ENCODE measurements around the gene ACER1. TPM values are rescaled to one million over a fixed set of nuclear protein-coding genes. Genes with fewer than 3 reads are reported as not detected.

The ACER1 gene
- total and polyA plus RNA-seq, 4 donors = 0.07 TPM; not detected in 3

DNA sequence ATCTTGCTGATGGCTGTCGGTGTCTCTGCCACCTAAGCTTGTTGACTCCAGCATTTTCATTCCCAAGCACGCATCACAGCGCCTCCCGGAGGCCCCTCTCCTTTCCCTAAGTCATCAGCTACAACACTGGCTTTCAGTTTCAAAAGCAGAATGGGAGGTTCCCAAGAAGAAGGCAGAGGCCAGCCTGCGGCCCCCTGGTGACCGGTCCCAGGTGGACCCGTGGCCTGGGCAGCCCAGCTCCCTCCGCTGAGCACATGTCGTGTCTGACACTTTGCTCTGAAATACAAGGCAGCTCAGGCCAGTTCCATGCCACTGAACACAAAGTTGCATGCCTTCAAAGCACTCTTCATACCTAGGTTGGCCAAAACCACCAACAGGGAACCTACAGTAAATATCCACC lies 62.2 kb downstream of the ACER1 start:
- Histone ChIP-seq H3K9me3 (ENCODE audit: control insufficient read depth in 4 of 4, low read length in 3 of 4) (no peaks in the 10 kb centered on the region), H3K9ac (ENCODE audit: low read depth in 1 of 2, low read length in 2 of 2) (peak overlapping the region; percentile 48 to 57), H3K36me3 (ENCODE audit: control insufficient read depth in 4 of 4, insufficient read depth in 3 of 4, low read depth in 1 of 4, low read length in 3 of 4) (peaks cover 0 to 6% (median 2%) of the 10 kb centered on the region in 4 donors), H3K4me1 (ENCODE audit: control insufficient read depth in 4 of 4, insufficient read depth in 4 of 4, low read length in 3 of 4) (peaks cover 54 to 88% (median 78%) of the 10 kb centered on the region in 4 donors), H3K27ac (ENCODE audit: low read depth in 1 of 2, low read length in 2 of 2) (peak overlapping the region; percentile 94 to 96), H3K27me3 (ENCODE audit: control insufficient read depth in 4 of 4, insufficient read depth in 4 of 4, low read length in 3 of 4) (no peaks in the 10 kb centered on the region), H3K4me3 (ENCODE audit: low read depth in 1 of 3, low read length in 3 of 3) (peak overlapping the region; percentile 10 to 59 (median 47))
- DNase-seq (ENCODE audit: low spot score) = no peak
- WGBS = 34% methylated on average over 9 of the region's 9 CpGs
- TF ChIP-seq, protein P1, sequence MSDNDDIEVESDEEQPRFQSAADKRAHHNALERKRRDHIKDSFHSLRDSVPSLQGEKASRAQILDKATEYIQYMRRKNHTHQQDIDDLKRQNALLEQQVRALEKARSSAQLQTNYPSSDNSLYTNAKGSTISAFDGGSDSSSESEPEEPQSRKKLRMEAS (IDR thresholded peaks at IDR 0.05) = no peak
- TF ChIP-seq GABPA (IDR thresholded peaks at IDR 0.05 in 1 of 2, conservative IDR thresholded peaks at IDR 0.05 in 1 of 2) (no peak), SP1 (IDR thresholded peaks at IDR 0.05) (no peak), JUND (IDR thresholded peaks at IDR 0.05) (no peak), YY1 (IDR thresholded peaks at IDR 0.05) (no peak), HNF4G (IDR thresholded peaks at IDR 0.05) (no peak), EGR1 (IDR thresholded peaks at IDR 0.05; ENCODE audit: low read depth in 2 of 2) (no peak), TAF1 (conservative IDR thresholded peaks at IDR 0.05) (no peak), RAD21 (IDR thresholded peaks at IDR 0.05) (no peak), FOXA1 (IDR thresholded peaks at IDR 0.05) (no peak)
- TF ChIP-seq, protein P2, sequence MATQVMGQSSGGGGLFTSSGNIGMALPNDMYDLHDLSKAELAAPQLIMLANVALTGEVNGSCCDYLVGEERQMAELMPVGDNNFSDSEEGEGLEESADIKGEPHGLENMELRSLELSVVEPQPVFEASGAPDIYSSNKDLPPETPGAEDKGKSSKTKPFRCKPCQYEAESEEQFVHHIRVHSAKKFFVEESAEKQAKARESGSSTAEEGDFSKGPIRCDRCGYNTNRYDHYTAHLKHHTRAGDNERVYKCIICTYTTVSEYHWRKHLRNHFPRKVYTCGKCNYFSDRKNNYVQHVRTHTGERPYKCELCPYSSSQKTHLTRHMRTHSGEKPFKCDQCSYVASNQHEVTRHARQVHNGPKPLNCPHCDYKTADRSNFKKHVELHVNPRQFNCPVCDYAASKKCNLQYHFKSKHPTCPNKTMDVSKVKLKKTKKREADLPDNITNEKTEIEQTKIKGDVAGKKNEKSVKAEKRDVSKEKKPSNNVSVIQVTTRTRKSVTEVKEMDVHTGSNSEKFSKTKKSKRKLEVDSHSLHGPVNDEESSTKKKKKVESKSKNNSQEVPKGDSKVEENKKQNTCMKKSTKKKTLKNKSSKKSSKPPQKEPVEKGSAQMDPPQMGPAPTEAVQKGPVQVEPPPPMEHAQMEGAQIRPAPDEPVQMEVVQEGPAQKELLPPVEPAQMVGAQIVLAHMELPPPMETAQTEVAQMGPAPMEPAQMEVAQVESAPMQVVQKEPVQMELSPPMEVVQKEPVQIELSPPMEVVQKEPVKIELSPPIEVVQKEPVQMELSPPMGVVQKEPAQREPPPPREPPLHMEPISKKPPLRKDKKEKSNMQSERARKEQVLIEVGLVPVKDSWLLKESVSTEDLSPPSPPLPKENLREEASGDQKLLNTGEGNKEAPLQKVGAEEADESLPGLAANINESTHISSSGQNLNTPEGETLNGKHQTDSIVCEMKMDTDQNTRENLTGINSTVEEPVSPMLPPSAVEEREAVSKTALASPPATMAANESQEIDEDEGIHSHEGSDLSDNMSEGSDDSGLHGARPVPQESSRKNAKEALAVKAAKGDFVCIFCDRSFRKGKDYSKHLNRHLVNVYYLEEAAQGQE (IDR thresholded peaks at IDR 0.05) = no peak
- TF ChIP-seq, protein P3, sequence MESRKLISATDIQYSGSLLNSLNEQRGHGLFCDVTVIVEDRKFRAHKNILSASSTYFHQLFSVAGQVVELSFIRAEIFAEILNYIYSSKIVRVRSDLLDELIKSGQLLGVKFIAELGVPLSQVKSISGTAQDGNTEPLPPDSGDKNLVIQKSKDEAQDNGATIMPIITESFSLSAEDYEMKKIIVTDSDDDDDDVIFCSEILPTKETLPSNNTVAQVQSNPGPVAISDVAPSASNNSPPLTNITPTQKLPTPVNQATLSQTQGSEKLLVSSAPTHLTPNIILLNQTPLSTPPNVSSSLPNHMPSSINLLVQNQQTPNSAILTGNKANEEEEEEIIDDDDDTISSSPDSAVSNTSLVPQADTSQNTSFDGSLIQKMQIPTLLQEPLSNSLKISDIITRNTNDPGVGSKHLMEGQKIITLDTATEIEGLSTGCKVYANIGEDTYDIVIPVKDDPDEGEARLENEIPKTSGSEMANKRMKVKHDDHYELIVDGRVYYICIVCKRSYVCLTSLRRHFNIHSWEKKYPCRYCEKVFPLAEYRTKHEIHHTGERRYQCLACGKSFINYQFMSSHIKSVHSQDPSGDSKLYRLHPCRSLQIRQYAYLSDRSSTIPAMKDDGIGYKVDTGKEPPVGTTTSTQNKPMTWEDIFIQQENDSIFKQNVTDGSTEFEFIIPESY (IDR thresholded peaks at IDR 0.05) = no peak
- TF ChIP-seq, protein P4, sequence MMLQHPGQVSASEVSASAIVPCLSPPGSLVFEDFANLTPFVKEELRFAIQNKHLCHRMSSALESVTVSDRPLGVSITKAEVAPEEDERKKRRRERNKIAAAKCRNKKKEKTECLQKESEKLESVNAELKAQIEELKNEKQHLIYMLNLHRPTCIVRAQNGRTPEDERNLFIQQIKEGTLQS (IDR thresholded peaks at IDR 0.05) = no peak

DNA sequence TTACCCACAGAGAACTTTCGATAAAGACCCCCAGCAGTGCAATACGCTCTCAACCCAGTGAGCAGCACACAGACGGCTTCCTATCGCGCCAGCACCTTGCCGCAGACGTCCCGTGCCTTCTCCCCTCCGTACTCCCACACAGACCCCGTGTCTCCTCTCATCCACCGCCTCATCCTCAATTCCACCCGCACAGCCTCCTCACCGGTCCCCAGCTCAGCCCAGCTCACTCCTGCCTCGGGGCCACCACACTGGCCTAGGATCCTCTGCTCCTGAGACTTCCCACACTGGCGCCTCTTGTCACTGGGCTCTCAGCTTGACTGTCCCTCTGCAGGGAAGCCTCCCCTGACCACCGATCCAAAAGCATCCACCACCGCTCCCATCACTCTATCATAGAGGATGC lies 62.6 kb downstream of the ACER1 start:
- H3K36me3 ChIP-seq (ENCODE audit: control insufficient read depth in 4 of 4, insufficient read depth in 3 of 4, low read depth in 1 of 4, low read length in 3 of 4) = peaks cover 0 to 8% (median 2%) of the 10 kb centered on the region in 4 donors
- no peaks in the 10 kb centered on the region for H3K27me3 ChIP-seq (ENCODE audit: control insufficient read depth in 4 of 4, insufficient read depth in 4 of 4, low read length in 3 of 4)
- H3K9me3 ChIP-seq (ENCODE audit: control insufficient read depth in 4 of 4, low read length in 3 of 4) = no peaks in the 10 kb centered on the region
- no peak for DNase-seq (ENCODE audit: low spot score)
- H3K4me1 ChIP-seq (ENCODE audit: control insufficient read depth in 4 of 4, insufficient read depth in 4 of 4, low read length in 3 of 4) = peaks cover 51 to 84% (median 74%) of the 10 kb centered on the region in 4 donors
- H3K4me3 ChIP-seq (ENCODE audit: low read depth in 1 of 3, low read length in 3 of 3) = peak overlapping the region; percentile 10 to 59 (median 47)
- H3K27ac ChIP-seq (ENCODE audit: low read depth in 1 of 2, low read length in 2 of 2) = peak overlapping the region; percentile 94 to 96
- H3K9ac ChIP-seq (ENCODE audit: low read depth in 1 of 2, low read length in 2 of 2) = peak overlapping the region; percentile 48 to 57
- 92% methylated on average over 17 of the region's 17 CpGs for WGBS
- TF ChIP-seq SP1 (IDR thresholded peaks at IDR 0.05) = no peak
- no peak for TF ChIP-seq TAF1 (conservative IDR thresholded peaks at IDR 0.05)
- no peak for TF ChIP-seq HNF4G (IDR thresholded peaks at IDR 0.05)
- TF ChIP-seq, protein P1 (IDR thresholded peaks at IDR 0.05) = no peak
- no peak for TF ChIP-seq EGR1 (IDR thresholded peaks at IDR 0.05; ENCODE audit: low read depth in 2 of 2)
- no peak for TF ChIP-seq JUND (IDR thresholded peaks at IDR 0.05)
- TF ChIP-seq, protein P3 (IDR thresholded peaks at IDR 0.05) = no peak
- TF ChIP-seq HNF4A (conservative IDR thresholded peaks at IDR 0.05) = no peak
- TF ChIP-seq RXRA (IDR thresholded peaks at IDR 0.05) = no peak
- TF ChIP-seq FOXA2 (IDR thresholded peaks at IDR 0.05) = no peak
- TF ChIP-seq, protein P4 (IDR thresholded peaks at IDR 0.05) = no peak
- no peak for TF ChIP-seq YY1 (IDR thresholded peaks at IDR 0.05)
- no peak for TF ChIP-seq FOXA1 (IDR thresholded peaks at IDR 0.05)
- TF ChIP-seq, protein P5, sequence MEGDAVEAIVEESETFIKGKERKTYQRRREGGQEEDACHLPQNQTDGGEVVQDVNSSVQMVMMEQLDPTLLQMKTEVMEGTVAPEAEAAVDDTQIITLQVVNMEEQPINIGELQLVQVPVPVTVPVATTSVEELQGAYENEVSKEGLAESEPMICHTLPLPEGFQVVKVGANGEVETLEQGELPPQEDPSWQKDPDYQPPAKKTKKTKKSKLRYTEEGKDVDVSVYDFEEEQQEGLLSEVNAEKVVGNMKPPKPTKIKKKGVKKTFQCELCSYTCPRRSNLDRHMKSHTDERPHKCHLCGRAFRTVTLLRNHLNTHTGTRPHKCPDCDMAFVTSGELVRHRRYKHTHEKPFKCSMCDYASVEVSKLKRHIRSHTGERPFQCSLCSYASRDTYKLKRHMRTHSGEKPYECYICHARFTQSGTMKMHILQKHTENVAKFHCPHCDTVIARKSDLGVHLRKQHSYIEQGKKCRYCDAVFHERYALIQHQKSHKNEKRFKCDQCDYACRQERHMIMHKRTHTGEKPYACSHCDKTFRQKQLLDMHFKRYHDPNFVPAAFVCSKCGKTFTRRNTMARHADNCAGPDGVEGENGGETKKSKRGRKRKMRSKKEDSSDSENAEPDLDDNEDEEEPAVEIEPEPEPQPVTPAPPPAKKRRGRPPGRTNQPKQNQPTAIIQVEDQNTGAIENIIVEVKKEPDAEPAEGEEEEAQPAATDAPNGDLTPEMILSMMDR (IDR thresholded peaks at IDR 0.05; ENCODE audit: low read depth, low read length, missing input control) = no peak
- TF ChIP-seq NR2F2 (IDR thresholded peaks at IDR 0.05) = no peak
- no peak for TF ChIP-seq RAD21 (IDR thresholded peaks at IDR 0.05)
- no peak for TF ChIP-seq GABPA (IDR thresholded peaks at IDR 0.05 in 1 of 2, conservative IDR thresholded peaks at IDR 0.05 in 1 of 2)

Measured in liver (tissue), 9 donors.